Measurements from ENCODE around the gene SLC25A44.
"Not testable (repeated sequence)": the region's sequence is repeated elsewhere in the genome, so short reads cannot be mapped to it uniquely, and the experiment has no call there.

The SLC25A44 gene

GRCh38 chr1:156198831-156199349, 5.0 kb downstream of the SLC25A44 start:
- H3K4me3 ChIP-seq (ENCODE audit: low read depth, low read length), result no peak overlapping the region

GRCh38 chr1:156200044-156200443, 6.1 kb downstream of the SLC25A44 start:
- no peak overlapping the region for H3K4me3 ChIP-seq (ENCODE audit: low read depth, low read length)

- H3K4me3 ChIP-seq (ENCODE audit: low read depth, low read length), result no peak overlapping the region
Observed at GRCh38 chr1:156203331-156203730, 9.4 kb downstream of the SLC25A44 start.

- H3K4me3 ChIP-seq (ENCODE audit: low read depth, low read length), result no peak overlapping the region
Observed at GRCh38 chr1:156204686-156205085, 10.8 kb downstream of the SLC25A44 start.

- no peak overlapping the region for H3K4me3 ChIP-seq (ENCODE audit: low read depth, low read length)
Observed at GRCh38 chr1:156211243-156211642, 17.3 kb downstream of the SLC25A44 start.

- H3K4me3 ChIP-seq (ENCODE audit: low read depth, low read length), result peak overlapping the region; percentile 20
Observed at GRCh38 chr1:156212130-156212529, 18.2 kb downstream of the SLC25A44 start.

GRCh38 chr1:156212833-156213643, 19.1 kb downstream of the SLC25A44 start, which contains the start of gene PMF1:
Gene PMF1, plus strand, starts transcription at chr1:156213007. Its CDS starts 9 bp downstream, at chr1:156213016.
- H3K4me3 ChIP-seq (ENCODE audit: low read depth, low read length), result peak within 1 kb of the TSS; percentile 94

GRCh38 chr1:156213644-156213966, 19.7 kb downstream of the SLC25A44 start:
- H3K4me3 ChIP-seq (ENCODE audit: low read depth, low read length), result peak overlapping the region; percentile 94

- no peak overlapping the region for H3K4me3 ChIP-seq (ENCODE audit: low read depth, low read length)
Observed at GRCh38 chr1:156214024-156214748, 20.3 kb downstream of the SLC25A44 start.

GRCh38 chr1:156216361-156217086, 22.6 kb downstream of the SLC25A44 start:
- H3K4me3 ChIP-seq (ENCODE audit: low read depth, low read length), result not testable (repeated sequence)

GRCh38 chr1:156217871-156218270, 24.0 kb downstream of the SLC25A44 start:
- no peak overlapping the region for H3K4me3 ChIP-seq (ENCODE audit: low read depth, low read length)

- no peak overlapping the region for H3K4me3 ChIP-seq (ENCODE audit: low read depth, low read length)
Observed at GRCh38 chr1:156220226-156220625, 26.3 kb downstream of the SLC25A44 start.

GRCh38 chr1:156221986-156222692, 28.2 kb downstream of the SLC25A44 start:
- H3K4me3 ChIP-seq (ENCODE audit: low read depth, low read length), result no peak overlapping the region

GRCh38 chr1:156225677-156226014, 31.7 kb downstream of the SLC25A44 start:
- H3K4me3 ChIP-seq (ENCODE audit: low read depth, low read length), result no peak overlapping the region

- no peak overlapping the region for H3K4me3 ChIP-seq (ENCODE audit: low read depth, low read length)
Observed at GRCh38 chr1:156226116-156226538, 32.2 kb downstream of the SLC25A44 start.

GRCh38 chr1:156226782-156227181, 32.9 kb downstream of the SLC25A44 start:
- no peak overlapping the region for H3K4me3 ChIP-seq (ENCODE audit: low read depth, low read length)

- no peak overlapping the region for H3K4me3 ChIP-seq (ENCODE audit: low read depth, low read length)
Observed at GRCh38 chr1:156228501-156228900, 34.6 kb downstream of the SLC25A44 start.

GRCh38 chr1:156229809-156230472, 36.0 kb downstream of the SLC25A44 start:
- no peak overlapping the region for H3K4me3 ChIP-seq (ENCODE audit: low read depth, low read length)

- H3K4me3 ChIP-seq (ENCODE audit: low read depth, low read length), result no peak overlapping the region
Observed at GRCh38 chr1:156230473-156230837, 36.6 kb downstream of the SLC25A44 start.

GRCh38 chr1:156232201-156232894, 38.4 kb downstream of the SLC25A44 start:
- no peak overlapping the region for H3K4me3 ChIP-seq (ENCODE audit: low read depth, low read length)

Measured in iPS-11a (cell line).